Activated gamma-delta T cell treated with anti-CD3 and anti-CD28 coated beads, Interleukin-2, amount 50 U/mL, for 16 hours (primary cell): ENCODE data around the gene EEF1E1.

Source experiments
- DNase-seq: peaks from one replicate; pipeline ENCODE4 v3.0.0-alpha.2; 2020; ENCODE audit warnings: low read depth

Gene EEF1E1

DNA sequence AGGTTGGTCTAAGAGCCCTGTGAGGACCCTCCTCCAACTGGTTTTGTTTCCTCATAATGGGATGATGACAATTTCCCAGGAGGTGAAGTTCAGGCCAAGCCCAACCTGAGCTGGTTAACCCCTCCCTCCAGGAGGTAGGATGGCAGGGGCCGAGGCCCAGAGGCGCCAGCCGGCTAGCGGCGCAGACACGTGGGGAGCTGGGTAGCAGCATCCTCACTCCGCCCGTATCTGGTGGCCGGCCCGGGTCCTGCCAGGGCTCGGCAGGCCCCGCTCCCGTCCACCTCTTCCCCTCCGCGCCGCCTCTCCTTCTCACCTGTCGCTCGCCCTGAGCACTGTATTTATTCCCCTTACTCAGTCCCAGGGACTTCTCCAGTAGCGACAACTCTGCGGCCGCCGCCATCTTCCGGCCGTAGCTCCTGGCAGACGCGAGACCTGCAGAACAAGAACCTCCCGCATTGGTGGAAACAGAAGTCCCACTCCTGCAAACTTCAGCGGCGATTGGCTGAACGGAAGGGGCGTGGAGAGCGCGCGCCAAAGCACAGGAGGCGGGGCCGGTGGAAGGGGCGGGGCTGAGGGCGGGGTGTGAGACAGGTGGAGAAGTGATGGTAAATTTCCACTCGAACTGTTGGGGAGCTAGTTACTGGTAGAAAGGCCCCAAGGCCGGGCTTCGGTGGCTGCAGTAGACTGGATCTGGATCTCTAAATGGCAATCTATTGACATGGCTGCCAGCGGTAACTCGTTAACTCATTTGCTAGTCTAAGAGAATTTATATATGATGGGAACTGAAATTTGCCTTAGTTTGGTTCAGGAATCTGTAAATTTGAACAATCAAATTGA is at the start of gene EEF1E1:
TSS of gene EEF1E1 (minus strand) at position 427 of the 837 bp plus-strand sequence. CDS start at position 400, 27 bp downstream.
- peak; percentile 98 for DNase-seq

DNA sequence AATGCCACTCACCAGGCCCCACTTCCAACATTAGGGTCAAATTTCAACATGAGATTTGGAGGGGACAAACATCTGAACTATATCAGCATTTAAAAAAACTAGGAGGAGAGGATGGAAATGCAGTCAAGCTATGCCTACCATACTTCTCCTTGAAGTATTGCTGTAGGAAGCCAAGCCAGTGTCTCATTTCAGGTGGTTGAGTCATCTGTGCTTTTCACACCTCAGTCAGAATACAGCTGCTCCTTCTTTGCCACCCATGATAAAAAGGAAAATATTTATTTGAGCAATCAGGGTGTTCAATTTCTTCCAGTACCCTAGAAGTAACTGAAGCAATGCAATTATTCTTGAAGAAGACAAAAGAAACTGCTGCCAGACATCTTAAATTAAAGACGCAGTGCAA is 47.0 kb upstream of the EEF1E1 start:
- no peak for DNase-seq

DNA sequence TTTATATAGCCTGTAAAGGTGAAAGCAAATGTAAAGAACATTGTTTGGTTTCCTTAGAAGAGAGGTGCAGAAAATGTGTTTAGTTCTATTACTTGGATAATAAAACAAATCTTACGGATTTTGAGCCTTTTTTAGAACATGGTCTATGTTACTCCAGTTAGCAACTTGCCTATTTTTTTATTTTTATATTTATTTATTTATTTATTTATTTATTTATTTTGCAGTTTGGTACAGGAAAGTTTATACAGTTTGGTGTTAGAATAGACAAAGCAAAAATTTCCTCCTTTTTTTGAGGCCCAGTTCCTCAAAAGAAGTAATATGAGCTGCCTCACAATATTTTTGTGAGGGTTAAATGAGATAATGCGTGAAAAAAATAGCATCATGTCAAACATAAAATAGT is 41.6 kb upstream of the EEF1E1 start:
- DNase-seq = no peak

- no peak for DNase-seq
Measured at GRCh38 chr6:8139451-8139850, 37.1 kb upstream of the EEF1E1 start.

DNA sequence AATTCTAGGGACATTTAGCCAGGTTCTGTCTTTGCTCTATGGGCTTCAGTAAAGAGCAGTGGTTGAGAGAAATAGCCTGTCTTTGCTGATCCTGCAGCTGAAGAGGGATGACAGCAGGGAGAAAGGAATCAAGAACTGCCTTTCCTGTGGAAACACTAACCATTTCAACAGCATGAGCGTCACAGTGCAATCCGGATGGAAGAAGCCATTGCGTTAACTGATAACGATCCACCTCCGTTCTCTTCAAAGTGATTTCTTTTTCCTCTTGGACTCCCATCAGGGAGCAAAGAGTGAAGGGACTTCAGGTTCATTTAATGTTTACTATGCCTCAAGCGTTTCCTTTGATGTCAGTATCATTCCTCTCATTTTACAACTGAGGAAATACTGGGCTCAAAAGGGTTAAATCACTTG is 35.2 kb upstream of the EEF1E1 start:
- no peak for DNase-seq

DNA sequence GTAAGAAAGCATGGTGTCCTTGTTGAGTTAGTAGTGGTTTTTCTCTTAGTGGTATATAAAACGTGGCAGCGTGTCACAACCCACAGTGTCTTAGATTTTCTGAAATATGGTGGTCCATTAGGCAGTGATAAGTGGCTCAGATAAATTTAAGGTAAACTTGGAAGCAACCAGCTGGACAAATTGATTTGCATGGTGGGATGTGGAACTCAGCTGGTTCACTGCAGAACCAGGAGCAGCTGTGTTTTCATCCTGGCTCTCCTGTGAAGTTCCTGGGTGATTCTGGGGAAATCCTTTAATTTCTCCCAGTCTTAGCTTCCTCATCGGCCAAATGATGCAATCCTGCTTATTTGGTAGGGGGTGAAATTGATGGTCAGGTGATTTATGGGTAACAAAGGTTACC is 32.9 kb upstream of the EEF1E1 start:
- DNase-seq = no peak

- no peak for DNase-seq
Measured at GRCh38 chr6:8132130-8132529, 29.8 kb upstream of the EEF1E1 start.

DNA sequence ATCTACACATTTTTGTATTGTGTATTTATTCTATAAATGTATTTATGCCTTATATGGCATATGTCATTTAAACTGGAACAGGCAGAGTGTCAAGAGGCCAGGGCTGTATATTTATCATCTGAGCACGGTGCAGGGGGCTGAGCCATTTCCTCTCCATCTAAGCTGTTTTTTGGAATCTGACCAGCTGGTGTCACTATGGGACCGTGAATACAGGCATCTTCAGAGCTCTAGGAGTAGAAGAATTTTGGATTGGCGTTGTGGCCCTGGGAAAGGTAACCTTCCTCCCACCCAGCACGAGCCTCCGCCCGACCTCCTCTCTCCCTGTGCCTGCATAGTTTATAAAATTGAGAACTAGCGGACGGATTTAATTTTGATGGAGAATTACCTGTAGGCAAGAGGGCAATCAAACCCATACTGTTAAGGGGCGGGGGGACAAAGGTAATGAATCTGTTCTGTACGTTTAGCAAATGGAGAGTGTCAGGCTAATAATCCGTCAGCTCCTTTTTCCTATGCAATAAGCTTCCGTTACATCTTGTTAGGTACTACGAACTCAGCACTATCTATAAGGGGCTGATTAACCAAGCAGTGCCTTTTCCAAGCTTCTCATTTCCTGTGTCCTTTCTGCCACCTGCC is 29.0 kb upstream of the EEF1E1 start:
- peak; percentile 4 for DNase-seq

- no peak for DNase-seq
Measured at GRCh38 chr6:8130399-8130798, 28.1 kb upstream of the EEF1E1 start.

DNA sequence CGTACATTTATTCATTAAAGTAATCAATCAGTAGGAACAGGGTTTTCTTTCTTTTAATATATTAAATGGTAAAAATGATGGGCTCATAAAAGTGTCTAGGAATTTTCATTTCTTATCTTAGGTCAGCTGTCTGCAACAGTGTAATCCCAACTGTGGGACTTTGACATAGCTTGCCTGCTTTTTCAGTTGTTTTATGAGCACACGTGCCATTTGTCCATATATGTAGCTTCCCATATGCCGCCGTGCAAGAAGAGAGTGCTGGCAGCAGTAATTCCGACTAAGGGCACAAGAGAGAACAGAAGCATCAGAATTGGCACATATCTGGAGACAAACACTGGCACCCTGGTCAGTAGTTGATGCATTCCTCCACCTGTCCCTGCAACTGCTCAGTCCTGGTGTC is 20.9 kb upstream of the EEF1E1 start:
- DNase-seq = no peak

GRCh38 chr6:8114956-8115355 is 12.6 kb upstream of the EEF1E1 start:
- no peak for DNase-seq

- DNase-seq = no peak
Measured at GRCh38 chr6:8113131-8113654, 10.8 kb upstream of the EEF1E1 start.

- DNase-seq = no peak
Measured at GRCh38 chr6:8110725-8111124, 8.4 kb upstream of the EEF1E1 start.

GRCh38 chr6:8110117-8110721 is 7.9 kb upstream of the EEF1E1 start:
- no peak for DNase-seq

GRCh38 chr6:8108759-8109539 is 6.6 kb upstream of the EEF1E1 start:
- no peak for DNase-seq

DNA sequence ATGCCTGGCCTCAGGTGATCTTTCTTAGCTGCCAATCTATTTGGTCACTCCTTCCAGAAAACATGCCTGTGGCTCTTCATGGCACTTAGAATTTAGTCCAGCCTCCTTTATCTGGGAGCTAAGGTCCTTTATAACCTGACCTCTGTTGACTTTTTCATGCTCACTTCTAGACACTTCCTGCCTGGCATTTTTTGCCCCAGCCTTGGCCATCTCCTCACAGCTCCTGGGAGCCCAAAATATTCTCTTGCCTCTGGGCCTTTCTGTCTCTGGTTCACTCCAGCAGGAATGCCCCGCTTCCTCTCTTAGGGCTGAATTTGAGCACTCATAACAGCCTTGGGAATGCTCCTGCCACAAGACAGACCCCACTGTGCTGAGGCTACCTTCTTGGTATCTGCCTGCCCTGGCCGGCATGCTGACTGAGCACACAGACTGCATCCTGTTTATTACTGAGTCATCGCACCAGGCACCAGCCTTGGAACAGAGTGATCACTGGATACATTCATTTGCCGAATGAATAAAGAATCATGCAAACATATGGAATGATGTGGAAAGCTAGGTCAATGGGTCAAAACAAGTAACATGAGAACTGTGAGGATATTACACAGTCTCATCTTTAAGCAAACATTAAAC is 5.8 kb upstream of the EEF1E1 start:
- no peak for DNase-seq

GRCh38 chr6:8105791-8106190 is 3.4 kb upstream of the EEF1E1 start:
- no peak for DNase-seq

DNA sequence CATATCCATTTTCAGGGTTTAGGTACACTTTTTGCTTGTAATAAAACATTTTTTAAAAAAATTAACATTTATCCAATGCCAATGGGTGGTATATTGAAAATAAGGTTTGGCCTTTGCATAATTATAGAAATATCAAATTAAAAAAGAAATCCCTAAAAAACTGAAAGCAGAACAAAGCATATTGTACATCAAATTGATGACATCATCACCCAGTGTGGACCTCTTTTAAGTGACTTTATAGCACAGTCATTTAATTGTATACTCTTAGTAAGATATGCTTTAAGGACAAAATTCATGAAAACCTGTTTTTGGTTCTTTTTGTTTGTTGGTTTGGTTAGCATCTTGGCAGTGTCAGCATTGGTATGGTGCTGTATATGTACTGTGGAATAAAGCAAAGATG is 1.4 kb upstream of the EEF1E1 start:
- DNase-seq = no peak

GRCh38 chr6:8100159-8100854 is 2.0 kb downstream of the EEF1E1 start:
- DNase-seq = no peak

DNA sequence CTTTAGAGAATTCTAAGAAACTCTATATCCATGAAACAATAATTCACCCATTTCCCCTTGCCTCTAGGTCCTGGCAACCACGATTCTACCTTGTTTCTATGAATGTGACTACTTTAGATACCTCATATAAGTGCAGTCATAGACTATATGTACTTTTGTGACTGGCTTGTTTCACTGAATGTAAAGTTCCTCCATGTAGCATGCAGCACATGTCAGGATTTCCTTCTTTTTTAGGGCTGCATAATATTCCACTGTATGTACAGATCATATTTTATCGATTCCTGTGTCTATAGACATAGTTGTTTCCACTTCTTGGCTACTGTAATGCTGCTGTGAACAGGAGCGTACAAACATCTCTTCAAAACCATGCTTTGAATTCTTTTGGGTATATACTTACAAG is 11.7 kb downstream of the EEF1E1 start:
- no peak for DNase-seq

DNA sequence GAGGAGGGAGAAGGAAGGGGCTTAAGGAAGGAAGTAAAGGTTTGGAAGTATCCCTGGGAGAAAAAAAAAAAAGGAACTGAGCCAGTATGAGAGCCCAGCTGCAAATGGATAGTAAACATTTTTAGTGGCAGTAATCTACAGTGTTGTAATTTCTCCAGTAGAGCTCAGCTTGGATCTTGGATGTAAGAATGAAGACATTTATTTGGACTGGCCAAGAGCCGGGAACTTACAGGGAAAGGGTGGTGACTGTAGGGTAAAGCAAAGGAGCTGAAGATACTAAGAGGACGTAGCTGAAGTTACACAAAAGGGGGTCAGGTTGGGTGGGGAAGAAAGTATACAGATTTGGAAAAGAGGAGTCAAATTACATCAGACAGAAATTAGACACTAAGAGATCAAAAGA is 13.5 kb downstream of the EEF1E1 start:
- DNase-seq = no peak
